Stimulated activated CD4-positive, alpha-beta T cell treated with anti-CD3 and anti-CD28 coated beads, Interleukin-4, amount 100 ng/mL, for 48 hours (primary cell): Measurements from ENCODE around the gene DUSP21.
"Not testable (repeated sequence)": the region's sequence is repeated elsewhere in the genome, so short reads cannot be mapped to it uniquely, and the experiment has no call there.

Experiments used
- DNase-seq, 2 donors: peaks; one replicate each; pipeline ENCODE4 v3.0.0-alpha.2; 2020; ENCODE audit warnings: low read depth in 2 of 2

DUSP21 gene

DNA sequence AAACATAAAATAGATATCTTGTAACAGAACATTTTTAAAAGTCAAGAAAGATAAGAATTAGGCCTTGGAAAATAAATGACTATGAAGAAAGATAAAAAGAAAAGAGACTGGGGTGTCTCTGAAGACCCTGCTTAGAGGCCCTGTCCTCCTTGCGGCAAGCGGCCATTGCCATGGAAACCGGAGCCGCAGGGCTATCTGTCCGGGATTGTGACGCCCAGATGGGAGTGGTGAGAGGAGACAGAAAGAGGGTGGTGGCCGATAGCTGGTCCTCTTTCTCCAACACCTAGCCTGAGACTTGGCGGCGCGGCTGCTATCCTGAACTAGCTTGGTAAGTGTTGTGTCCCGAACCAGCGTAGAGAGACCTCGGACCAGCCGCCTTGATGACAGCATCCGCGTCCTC is at the start of gene DUSP21:
Gene DUSP21, plus strand, starts transcription at position 269 of the 400 bp plus-strand sequence. Its CDS starts 112 bp downstream, at position 381.
- DNase-seq, result no peak

DNA sequence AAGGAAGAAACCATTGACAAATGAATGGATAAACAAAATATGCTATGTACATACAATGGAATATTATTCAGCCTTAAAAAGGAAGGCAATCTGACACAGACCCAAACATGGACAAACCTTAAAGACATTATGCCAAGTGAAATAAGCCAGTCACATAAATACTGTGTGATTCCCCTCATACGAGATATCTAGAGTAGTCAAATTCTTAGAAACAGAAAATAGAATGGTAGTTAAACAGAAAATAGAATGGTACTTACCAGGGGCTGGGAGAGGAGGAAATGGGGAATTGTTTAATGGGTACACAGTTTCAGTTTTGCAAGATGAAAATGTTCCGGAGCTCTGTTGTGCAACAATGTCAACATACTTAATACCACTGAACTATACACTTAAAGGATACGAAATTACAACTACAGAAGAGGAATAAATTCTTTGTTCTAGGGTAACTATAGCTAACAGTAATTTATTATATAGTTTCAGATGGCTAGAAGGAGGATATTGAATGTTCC is 47.8 kb upstream of the DUSP21 start:
- DNase-seq, result no peak

DNA sequence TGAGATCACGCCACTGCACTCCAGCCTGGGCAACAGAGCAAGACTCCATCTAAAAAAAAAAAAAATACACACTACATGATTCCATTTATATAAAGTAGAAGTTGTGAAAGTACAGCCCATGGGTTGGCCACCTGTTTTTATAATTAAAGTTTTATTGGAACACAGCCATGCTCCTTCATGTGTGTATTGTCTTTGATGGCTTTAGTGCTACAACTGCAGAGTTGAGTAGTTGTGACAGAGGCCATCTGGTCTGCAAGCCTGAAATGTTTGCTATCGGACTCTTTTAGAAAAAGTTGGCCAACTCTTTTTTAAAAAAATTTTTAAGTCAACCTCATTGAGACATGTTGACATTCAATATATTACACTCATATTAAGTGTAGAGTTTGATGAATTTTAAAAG is 41.2 kb upstream of the DUSP21 start:
- DNase-seq, result no peak

DNA sequence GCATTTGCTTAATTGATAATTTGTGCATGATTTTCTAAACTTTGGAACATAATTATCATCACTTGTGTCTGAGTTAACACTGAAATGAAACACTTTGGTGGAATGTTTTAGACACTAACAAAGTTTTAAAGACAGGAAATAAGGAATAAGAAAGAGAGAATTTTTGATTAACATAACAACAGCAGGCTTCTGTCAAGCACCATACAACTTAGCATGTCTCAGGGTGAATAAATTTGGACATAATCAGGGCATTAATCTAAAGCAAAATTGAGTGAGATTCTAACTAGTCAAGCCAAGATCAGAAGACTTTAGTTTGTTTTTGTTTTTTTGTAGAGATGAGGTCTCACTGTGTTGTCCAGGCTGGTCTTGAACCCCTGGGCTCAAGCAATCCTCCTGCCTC is 28.1 kb upstream of the DUSP21 start:
- no peak for DNase-seq

DNA sequence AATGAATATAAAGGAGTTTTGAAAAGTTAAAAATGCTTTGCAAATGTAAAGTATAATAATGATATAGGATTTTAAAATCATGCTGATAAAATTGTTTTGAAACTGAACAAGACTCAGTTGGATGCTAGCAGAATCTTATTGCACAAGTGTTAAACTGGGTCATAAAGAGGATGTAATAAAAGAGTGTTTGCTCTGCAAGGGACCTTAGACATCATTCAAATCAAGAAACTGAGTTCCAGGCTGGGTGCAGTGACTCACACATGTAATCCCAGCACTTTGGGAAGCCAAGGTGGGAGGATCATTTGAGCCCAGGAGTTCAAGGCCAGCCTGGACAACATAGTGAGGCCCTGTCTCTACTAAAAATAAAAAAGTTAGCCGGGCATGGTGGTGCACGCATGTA is 27.5 kb upstream of the DUSP21 start:
- DNase-seq, result no peak

DNA sequence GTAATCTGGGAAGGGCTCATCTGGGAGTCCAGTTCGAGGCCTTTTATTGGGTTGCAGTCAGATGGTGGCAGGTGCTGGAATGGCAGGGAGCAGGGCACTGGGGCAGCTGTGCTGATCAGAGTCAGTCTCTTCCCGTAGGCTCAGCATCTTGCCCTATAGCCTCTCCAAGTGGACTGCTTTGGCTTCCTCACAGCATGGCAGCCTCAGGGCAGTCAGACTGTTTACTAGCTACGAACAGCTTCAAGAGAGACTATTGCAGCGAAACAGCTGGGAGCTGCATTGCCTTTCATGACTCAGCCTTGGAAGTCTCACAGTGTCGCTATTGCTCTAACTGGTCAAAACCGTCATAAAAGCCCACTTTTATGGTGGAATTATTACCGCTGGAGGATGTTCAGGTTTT is 26.8 kb upstream of the DUSP21 start:
- DNase-seq, result no peak

GRCh38 chrX:44822601-44823000 is 21.2 kb upstream of the DUSP21 start:
- no peak for DNase-seq

DNA sequence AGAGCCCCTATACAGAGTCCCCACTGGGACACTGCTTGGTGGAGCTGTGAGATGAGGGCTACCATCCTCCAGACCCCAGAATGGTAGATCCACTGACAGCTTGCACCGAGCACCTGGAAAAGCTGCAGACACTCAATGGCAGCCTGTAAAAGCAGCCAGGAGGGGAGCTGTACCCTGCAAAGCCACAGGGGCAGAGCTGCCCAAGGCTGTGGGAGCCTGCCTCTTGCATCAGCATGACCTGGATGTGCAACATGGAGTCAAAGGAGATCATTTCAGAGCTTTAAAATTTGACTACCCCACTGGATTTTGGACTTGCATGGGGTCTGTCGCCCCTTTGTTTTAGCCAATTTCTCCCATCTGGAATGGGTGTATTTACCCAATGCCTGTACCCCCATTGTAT is 20.6 kb upstream of the DUSP21 start:
- not testable (repeated sequence) for DNase-seq

DNA sequence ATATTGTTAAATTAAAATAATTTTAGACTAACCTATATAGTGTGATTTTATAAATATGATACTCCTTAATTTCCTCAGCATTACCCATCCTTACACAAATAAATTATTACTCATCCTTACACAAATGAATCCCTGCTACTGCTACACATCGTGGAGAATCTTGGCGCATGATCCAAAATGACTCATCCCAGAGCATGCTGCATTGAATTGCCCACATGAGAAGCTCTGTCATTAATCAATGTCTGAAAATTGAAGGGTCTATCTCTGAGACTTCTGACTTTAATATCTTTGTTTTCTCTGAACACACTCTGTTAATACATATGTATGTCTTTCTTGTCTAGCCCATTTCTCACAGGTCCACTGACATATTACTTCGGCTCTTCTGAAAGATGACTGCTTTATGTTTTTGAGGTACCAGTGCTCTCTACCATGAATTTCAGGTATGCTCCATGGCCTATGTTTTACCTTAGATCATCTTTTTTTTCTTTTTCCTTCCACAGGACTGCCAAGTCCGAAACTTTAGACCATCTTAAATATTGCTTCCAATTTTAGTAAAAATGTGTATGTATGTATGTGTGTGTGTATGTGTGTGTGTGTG is 15.7 kb upstream of the DUSP21 start:
- DNase-seq, result no peak

DNA sequence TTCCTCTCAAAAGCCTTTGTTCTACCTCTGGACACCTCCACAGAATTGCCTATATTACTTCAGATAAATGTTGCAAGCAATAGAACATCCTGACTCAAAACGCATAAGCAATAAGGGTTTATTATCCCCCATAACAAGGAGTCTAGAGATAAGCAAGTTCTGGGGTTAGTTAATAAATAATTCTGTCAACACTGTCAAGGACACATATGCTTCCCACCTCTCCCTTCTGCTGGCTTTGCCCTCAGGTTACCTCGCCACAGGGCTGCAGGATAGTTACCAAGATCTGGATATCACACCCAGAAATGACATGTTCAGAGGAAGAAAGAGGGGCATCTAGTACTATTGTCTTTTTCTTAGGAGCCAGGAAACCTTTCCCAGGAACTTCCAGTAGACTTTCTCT is 14.0 kb upstream of the DUSP21 start:
- DNase-seq, result no peak

- no peak for DNase-seq
These were observed 1.1 kb upstream of the DUSP21 start for GRCh38 chrX:44842550-44843317.

DNA sequence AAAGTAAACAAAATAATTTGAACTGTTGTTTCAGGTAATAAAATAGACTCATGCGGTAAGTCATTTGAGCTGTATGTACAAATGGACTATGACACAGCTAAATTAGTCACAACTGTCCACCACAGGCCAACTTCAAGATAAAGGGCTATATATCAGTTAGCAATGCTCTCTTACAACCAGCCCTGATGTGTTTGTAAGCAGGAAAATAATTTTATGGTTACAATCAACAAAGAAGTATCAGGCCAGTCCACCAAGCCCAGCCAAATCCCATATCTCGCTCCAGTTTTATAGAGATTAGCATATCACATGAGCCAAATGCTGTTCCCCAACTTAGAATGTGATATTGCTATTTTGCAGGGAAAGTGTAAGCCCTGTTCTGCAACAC is 511 bp upstream of the DUSP21 start:
- DNase-seq, result no peak

DNA sequence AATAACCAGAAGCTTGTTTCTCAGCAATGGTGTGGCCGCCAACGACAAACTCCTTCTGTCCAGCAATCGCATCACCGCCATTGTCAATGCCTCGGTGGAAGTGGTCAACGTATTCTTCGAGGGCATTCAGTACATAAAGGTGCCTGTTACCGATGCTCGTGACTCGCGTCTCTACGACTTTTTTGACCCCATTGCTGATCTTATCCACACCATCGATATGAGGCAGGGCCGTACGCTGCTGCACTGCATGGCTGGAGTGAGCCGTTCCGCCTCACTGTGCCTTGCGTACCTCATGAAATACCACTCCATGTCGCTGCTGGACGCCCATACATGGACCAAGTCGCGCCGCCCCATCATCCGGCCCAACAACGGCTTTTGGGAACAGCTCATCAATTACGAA is 383 bp downstream of the DUSP21 start:
- no peak for DNase-seq

DNA sequence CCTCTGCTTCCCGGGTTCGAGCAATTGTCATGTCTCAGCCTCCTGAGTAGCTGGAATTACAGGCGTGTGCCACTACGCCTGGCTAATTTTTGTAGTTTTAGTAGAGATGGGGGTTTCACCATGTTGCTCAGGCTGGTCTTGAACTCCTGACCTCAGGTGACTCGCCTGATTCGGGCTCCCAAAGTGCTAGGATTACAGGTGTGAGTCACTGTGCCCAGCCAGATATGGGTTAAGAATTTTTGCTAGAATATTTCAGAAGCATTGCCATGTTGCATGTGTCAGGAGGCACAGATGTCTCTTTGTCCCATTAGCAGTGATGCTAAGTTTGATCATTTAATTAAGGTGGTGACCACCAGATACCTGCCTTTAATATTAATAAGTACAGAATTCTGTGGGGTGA is 7.1 kb downstream of the DUSP21 start:
- not testable (repeated sequence) for DNase-seq

- DNase-seq, result no peak
These were observed 27.4 kb downstream of the DUSP21 start for GRCh38 chrX:44871114-44871645.

- peak in 1 of 2 donors; percentile 2 for DNase-seq
These were observed 28.4 kb downstream of the DUSP21 start for GRCh38 chrX:44871931-44872820.

GRCh38 chrX:44872821-44873414 is 29.1 kb downstream of the DUSP21 start, which contains the start of gene KDM6A:
Gene KDM6A, plus strand, starts transcription at chrX:44873188. Its CDS starts 364 bp downstream, at chrX:44873552.
- peak; percentile 86 to 92 for DNase-seq

GRCh38 chrX:44873415-44874276 is 29.8 kb downstream of the DUSP21 start:
- DNase-seq, result peak; percentile 22 to 33

- peak in 1 of 2 donors; percentile 24 for DNase-seq
These were observed 30.8 kb downstream of the DUSP21 start for GRCh38 chrX:44874420-44875184.

DNA sequence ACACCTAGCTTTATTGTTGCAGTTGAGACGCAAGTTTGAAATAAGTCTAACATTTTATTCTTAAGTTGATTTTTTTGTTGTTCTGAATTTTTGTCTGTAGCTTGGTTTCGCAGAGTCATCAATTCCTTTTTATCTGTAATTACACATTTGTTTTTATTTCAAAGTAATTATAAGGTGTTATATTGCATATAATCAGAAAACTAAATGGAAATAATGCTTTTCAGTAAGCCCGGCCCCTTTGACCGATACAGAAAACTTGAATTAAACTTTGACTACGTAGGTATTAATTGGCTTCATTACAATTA is 31.3 kb downstream of the DUSP21 start:
- DNase-seq, result no peak
